Measurements from ENCODE around the gene GBGT1.
"Not testable (repeated sequence)": the region's sequence is repeated elsewhere in the genome, so short reads cannot be mapped to it uniquely, and the experiment has no call there.

The GBGT1 gene

GRCh38 chr9:133199648-133200321 is 36.1 kb upstream of the GBGT1 start:
- no peak for DNase-seq (ENCODE audit: low read depth, low spot score)
- no peak overlapping the region for H3K27ac ChIP-seq

GRCh38 chr9:133195029-133195428 is 31.3 kb upstream of the GBGT1 start:
- H3K27ac ChIP-seq, result no peak overlapping the region
- no peak for DNase-seq (ENCODE audit: low read depth, low spot score)

GRCh38 chr9:133194597-133194996 is 30.9 kb upstream of the GBGT1 start:
- no peak for DNase-seq (ENCODE audit: low read depth, low spot score)

GRCh38 chr9:133191989-133192388 is 28.3 kb upstream of the GBGT1 start:
- H3K27ac ChIP-seq, result no peak overlapping the region
- DNase-seq (ENCODE audit: low read depth, low spot score), result no peak

More at GRCh38 chr9:133194597-133194996, 30.9 kb upstream of the GBGT1 start:
- no peak overlapping the region for H3K27ac ChIP-seq

GRCh38 chr9:133189826-133190225 is 26.1 kb upstream of the GBGT1 start:
- H3K27ac ChIP-seq, result no peak overlapping the region

GRCh38 chr9:133188843-133189180 is 25.1 kb upstream of the GBGT1 start:
- H3K27ac ChIP-seq, result no peak overlapping the region
- no peak for DNase-seq (ENCODE audit: low read depth, low spot score)

More at GRCh38 chr9:133189826-133190225, 26.1 kb upstream of the GBGT1 start:
- no peak for DNase-seq (ENCODE audit: low read depth, low spot score)

GRCh38 chr9:133188006-133188842 is 24.5 kb upstream of the GBGT1 start:
- H3K27ac ChIP-seq, result no peak overlapping the region
- no peak for DNase-seq (ENCODE audit: low read depth, low spot score)

- no peak for DNase-seq (ENCODE audit: low read depth, low spot score)
- no peak overlapping the region for H3K27ac ChIP-seq
Measured at GRCh38 chr9:133187561-133188005, 23.9 kb upstream of the GBGT1 start.

GRCh38 chr9:133186736-133187135 is 23.0 kb upstream of the GBGT1 start:
- H3K27ac ChIP-seq, result no peak overlapping the region

GRCh38 chr9:133184971-133185370 is 21.3 kb upstream of the GBGT1 start:
- no peak overlapping the region for H3K27ac ChIP-seq
- peak; percentile 20 for DNase-seq (ENCODE audit: low read depth, low spot score)

More at GRCh38 chr9:133186736-133187135, 23.0 kb upstream of the GBGT1 start:
- no peak for DNase-seq (ENCODE audit: low read depth, low spot score)

GRCh38 chr9:133182151-133182550 is 18.4 kb upstream of the GBGT1 start:
- no peak overlapping the region for H3K27ac ChIP-seq
- no peak for DNase-seq (ENCODE audit: low read depth, low spot score)

- no peak overlapping the region for H3K27ac ChIP-seq
Measured at GRCh38 chr9:133181561-133181960, 17.8 kb upstream of the GBGT1 start.

GRCh38 chr9:133180953-133181352 is 17.2 kb upstream of the GBGT1 start:
- no peak overlapping the region for H3K27ac ChIP-seq
- DNase-seq (ENCODE audit: low read depth, low spot score), result no peak

More at GRCh38 chr9:133181561-133181960, 17.8 kb upstream of the GBGT1 start:
- DNase-seq (ENCODE audit: low read depth, low spot score), result no peak

GRCh38 chr9:133173056-133173455 is 9.3 kb upstream of the GBGT1 start:
- no peak for DNase-seq (ENCODE audit: low read depth, low spot score)
- no peak overlapping the region for H3K27ac ChIP-seq

- no peak for DNase-seq (ENCODE audit: low read depth, low spot score)
- H3K27ac ChIP-seq, result no peak overlapping the region
Measured at GRCh38 chr9:133171161-133171961, 7.6 kb upstream of the GBGT1 start.

- no peak overlapping the region for H3K27ac ChIP-seq
Measured at GRCh38 chr9:133170716-133171115, 7.0 kb upstream of the GBGT1 start.

GRCh38 chr9:133169687-133170086 is 6.0 kb upstream of the GBGT1 start:
- not testable (repeated sequence) for DNase-seq (ENCODE audit: low read depth, low spot score); H3K27ac ChIP-seq

More at GRCh38 chr9:133170716-133171115, 7.0 kb upstream of the GBGT1 start:
- DNase-seq (ENCODE audit: low read depth, low spot score), result no peak

- H3K27ac ChIP-seq, result no peak overlapping the region
- DNase-seq (ENCODE audit: low read depth, low spot score), result no peak
Measured at GRCh38 chr9:133169102-133169501, 5.4 kb upstream of the GBGT1 start.

- H3K27ac ChIP-seq, result no peak overlapping the region
- no peak for DNase-seq (ENCODE audit: low read depth, low spot score)
Measured at GRCh38 chr9:133168432-133168831, 4.7 kb upstream of the GBGT1 start.

- no peak for DNase-seq (ENCODE audit: low read depth, low spot score)
- no peak overlapping the region for H3K27ac ChIP-seq
Measured at GRCh38 chr9:133167769-133168168, 4.1 kb upstream of the GBGT1 start.
